HepG2 (cell line): ENCODE measurements around the gene INTS6. TPM values are rescaled to one million over a fixed set of nuclear protein-coding genes. Genes with fewer than 3 reads are reported as not detected.

Source experiments
- HMG20B ChIP-seq: conservative IDR thresholded peaks from 2 replicates; pipeline ENCODE4 v1.6.1; 2016; ENCODE audit warnings: missing genetic modification reagents, missing compliant biosample characterization
- KDM6A ChIP-seq: IDR thresholded peaks from 2 replicates; pipeline ENCODE4 v1.6.1; 2016; ENCODE audit warnings: low read depth
- MYNN ChIP-seq: sonication (generic); formaldehyde crosslinking; IDR thresholded peaks from 2 replicates; pipeline ENCODE4 v1.4.0; 2020; ENCODE audit warnings: mild to moderate bottlenecking, low read depth, missing genetic modification reagents
- NCOA2 ChIP-seq: sonication (generic); formaldehyde crosslinking; IDR thresholded peaks from 2 replicates; pipeline ENCODE4 v1.8.0; 2022; ENCODE audit warnings: inconsistent platforms
- NCOR1 ChIP-seq: fragments of 200-600 bp; sonication (generic); IDR thresholded peaks from 2 replicates; pipeline ENCODE4 v1.7.0; 2017; ENCODE audit warnings: antibody characterized with exemption, low read length, borderline replicate concordance
- ZMAT3 ChIP-seq: sonication (generic); formaldehyde crosslinking; conservative IDR thresholded peaks from 2 replicates; pipeline ENCODE4 v1.7.0; 2021; ENCODE audit warnings: missing genetic modification reagents
- ZNF446 ChIP-seq: sonication (generic); formaldehyde crosslinking; IDR thresholded peaks from 2 replicates; pipeline ENCODE4 v1.5.0; 2020; ENCODE audit warnings: mild to moderate bottlenecking, missing genetic modification reagents
- ZNF790 ChIP-seq: sonication (generic); formaldehyde crosslinking; IDR thresholded peaks from 2 replicates; pipeline ENCODE4 v1.8.0; 2022; ENCODE audit warnings: missing genetic modification reagents, mild to moderate bottlenecking, borderline replicate concordance
- ZNF839 ChIP-seq: sonication (generic); formaldehyde crosslinking; IDR thresholded peaks from 2 replicates; pipeline ENCODE4 v1.4.0; 2020; ENCODE audit warnings: missing genetic modification reagents, mild to moderate bottlenecking, borderline replicate concordance
- ZNF879 ChIP-seq: sonication (generic); formaldehyde crosslinking; IDR thresholded peaks from 2 replicates; pipeline ENCODE4 v1.8.1; 2023; ENCODE audit warnings: missing genetic modification reagents
- polyA plus RNA-seq, 8 experiments: library from polyadenylated mRNA; depleted of rRNA in 3 of 8; stranded (reverse) in 7 of 8; unstranded in 1 of 8; fragments of >200 nt; fragmentation: Illumina TruSeq in 4 of 8; extraction: Trizol in 4 of 8; gene quantifications; 2 replicates each; pipeline versions ENCODE4 v1.2.1 to v1.2.3, GENCODE V29; 2011 to 2016; ENCODE audit warnings: low read depth in 4 of 8, missing spikeins in 1 of 8, mixed read lengths in 1 of 8; ENCODE audit not compliant: insufficient read depth in 1 of 8
- total RNA-seq, 5 experiments: library from RNA; depleted of rRNA; stranded (reverse); fragments of >200 nt; fragmentation: Illumina TruSeq; extraction: Trizol; gene quantifications; 2 replicates each; pipeline ENCODE4 v1.2.3, GENCODE V29; 2016; ENCODE audit warnings: low read depth in 1 of 5
- TF ChIP-seq, protein P1 (sequence below), 2 experiments: fragments of 450-650 bp in 1 of 2; sonication (generic) in 1 of 2; formaldehyde crosslinking in 1 of 2; IDR thresholded peaks; 2 replicates each; pipeline versions ENCODE4 v1.6.1 to v1.8.0; 2016 to 2022; ENCODE audit warnings: antibody characterized with exemption in 1 of 2, mild to moderate bottlenecking in 1 of 2, missing genetic modification reagents in 1 of 2
- TF ChIP-seq, protein P2 (sequence below): sonication (generic); formaldehyde crosslinking; conservative IDR thresholded peaks from 2 replicates; pipeline ENCODE4 v1.4.0; 2020; ENCODE audit warnings: missing genetic modification reagents

INTS6 gene
- total and polyA plus RNA-seq, 2 of the 13 experiments (the other 11 are each of a cell fraction or from before 2014, with no cell fraction given): 27.9 to 38.4 TPM

DNA sequence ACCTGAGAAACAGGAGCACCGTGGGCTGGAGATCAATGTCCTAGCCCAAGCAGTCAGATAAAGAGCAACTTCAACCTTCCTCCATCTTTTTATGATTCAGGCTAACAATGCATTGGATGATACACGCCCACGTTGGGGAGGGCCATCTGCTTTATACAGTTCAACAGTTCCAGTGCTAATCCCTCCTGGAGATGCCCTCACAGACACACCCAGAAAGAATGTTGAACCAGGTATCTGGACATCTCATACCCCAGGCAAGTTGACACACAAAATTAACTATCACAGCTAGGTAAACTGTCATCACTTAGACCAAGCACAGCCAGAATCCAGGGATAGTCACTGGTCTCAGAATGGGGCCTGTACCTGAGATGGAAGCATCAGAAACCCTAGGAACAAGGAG lies 134.0 kb downstream of the INTS6 start (continued):
- TF ChIP-seq, protein P1, sequence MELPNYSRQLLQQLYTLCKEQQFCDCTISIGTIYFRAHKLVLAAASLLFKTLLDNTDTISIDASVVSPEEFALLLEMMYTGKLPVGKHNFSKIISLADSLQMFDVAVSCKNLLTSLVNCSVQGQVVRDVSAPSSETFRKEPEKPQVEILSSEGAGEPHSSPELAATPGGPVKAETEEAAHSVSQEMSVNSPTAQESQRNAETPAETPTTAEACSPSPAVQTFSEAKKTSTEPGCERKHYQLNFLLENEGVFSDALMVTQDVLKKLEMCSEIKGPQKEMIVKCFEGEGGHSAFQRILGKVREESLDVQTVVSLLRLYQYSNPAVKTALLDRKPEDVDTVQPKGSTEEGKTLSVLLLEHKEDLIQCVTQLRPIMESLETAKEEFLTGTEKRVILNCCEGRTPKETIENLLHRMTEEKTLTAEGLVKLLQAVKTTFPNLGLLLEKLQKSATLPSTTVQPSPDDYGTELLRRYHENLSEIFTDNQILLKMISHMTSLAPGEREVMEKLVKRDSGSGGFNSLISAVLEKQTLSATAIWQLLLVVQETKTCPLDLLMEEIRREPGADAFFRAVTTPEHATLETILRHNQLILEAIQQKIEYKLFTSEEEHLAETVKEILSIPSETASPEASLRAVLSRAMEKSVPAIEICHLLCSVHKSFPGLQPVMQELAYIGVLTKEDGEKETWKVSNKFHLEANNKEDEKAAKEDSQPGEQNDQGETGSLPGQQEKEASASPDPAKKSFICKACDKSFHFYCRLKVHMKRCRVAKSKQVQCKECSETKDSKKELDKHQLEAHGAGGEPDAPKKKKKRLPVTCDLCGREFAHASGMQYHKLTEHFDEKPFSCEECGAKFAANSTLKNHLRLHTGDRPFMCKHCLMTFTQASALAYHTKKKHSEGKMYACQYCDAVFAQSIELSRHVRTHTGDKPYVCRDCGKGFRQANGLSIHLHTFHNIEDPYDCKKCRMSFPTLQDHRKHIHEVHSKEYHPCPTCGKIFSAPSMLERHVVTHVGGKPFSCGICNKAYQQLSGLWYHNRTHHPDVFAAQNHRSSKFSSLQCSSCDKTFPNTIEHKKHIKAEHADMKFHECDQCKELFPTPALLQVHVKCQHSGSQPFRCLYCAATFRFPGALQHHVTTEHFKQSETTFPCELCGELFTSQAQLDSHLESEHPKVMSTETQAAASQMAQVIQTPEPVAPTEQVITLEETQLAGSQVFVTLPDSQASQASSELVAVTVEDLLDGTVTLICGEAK (IDR thresholded peaks at IDR 0.05): no peak
- TF ChIP-seq, protein P1 (CRISPR knock-in tag; IDR thresholded peaks at IDR 0.05): no peak
- no peak for TF ChIP-seq ZNF790 (CRISPR knock-in tag)
- no peak for TF ChIP-seq NCOR1
- TF ChIP-seq, protein P2, sequence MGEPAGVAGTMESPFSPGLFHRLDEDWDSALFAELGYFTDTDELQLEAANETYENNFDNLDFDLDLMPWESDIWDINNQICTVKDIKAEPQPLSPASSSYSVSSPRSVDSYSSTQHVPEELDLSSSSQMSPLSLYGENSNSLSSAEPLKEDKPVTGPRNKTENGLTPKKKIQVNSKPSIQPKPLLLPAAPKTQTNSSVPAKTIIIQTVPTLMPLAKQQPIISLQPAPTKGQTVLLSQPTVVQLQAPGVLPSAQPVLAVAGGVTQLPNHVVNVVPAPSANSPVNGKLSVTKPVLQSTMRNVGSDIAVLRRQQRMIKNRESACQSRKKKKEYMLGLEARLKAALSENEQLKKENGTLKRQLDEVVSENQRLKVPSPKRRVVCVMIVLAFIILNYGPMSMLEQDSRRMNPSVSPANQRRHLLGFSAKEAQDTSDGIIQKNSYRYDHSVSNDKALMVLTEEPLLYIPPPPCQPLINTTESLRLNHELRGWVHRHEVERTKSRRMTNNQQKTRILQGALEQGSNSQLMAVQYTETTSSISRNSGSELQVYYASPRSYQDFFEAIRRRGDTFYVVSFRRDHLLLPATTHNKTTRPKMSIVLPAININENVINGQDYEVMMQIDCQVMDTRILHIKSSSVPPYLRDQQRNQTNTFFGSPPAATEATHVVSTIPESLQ (CRISPR knock-in tag): no peak
- no peak for TF ChIP-seq ZNF446 (CRISPR knock-in tag)
- TF ChIP-seq KDM6A (CRISPR knock-in tag): no peak
- TF ChIP-seq HMG20B (CRISPR knock-in tag): no peak
- no peak for TF ChIP-seq ZNF879 (CRISPR knock-in tag)
- no peak for TF ChIP-seq MYNN
- no peak for TF ChIP-seq NCOA2
- TF ChIP-seq ZMAT3 (CRISPR knock-in tag): no peak
- no peak for TF ChIP-seq ZNF839
